Neural cell (in vitro differentiated cells): ENCODE measurements around the gene MAN2C1. TPM values are rescaled to one million over a fixed set of nuclear protein-coding genes. Genes with fewer than 3 reads are reported as not detected.

Experiments used
- H2AFZ ChIP-seq: fragments of 200-600, 300-800 bp; sonication (generic), shearing (Covaris generic); 2 replicates; pipeline ENCODE4 v1.6.0; 2014; ENCODE audit warnings: low read depth, mild to moderate bottlenecking, antibody characterized with exemption, low read length, moderate library complexity
- H3F3A ChIP-seq: fragments of 200-600 bp; shearing (Covaris generic); 2 replicates; pipeline ENCODE4 v1.6.1; 2016; ENCODE audit warnings: mild to moderate bottlenecking, moderate library complexity, mixed read lengths, antibody characterized with exemption, low read length; ENCODE audit not compliant: insufficient read depth, poor library complexity, severe bottlenecking
- H3K27ac ChIP-seq: fragments of 200-600, 300-800 bp; sonication (generic), shearing (Covaris generic); 2 replicates; pipeline ENCODE4 v1.5.1; 2014; ENCODE audit warnings: mild to moderate bottlenecking, low read length, moderate library complexity
- H3K27me3 ChIP-seq: fragments of 300-800, 200-600 bp; sonication (generic), shearing (Covaris generic); 2 replicates; pipeline ENCODE4 v1.6.0; 2014; ENCODE audit warnings: mild to moderate bottlenecking, low read depth, low read length, moderate library complexity; ENCODE audit not compliant: insufficient read depth
- H3K36me3 ChIP-seq: fragments of 300-800, 200-600 bp; sonication (generic), shearing (Covaris generic); 2 replicates; pipeline ENCODE4 v1.5.1; 2014; ENCODE audit warnings: mild to moderate bottlenecking, antibody characterized with exemption, low read length, moderate library complexity; ENCODE audit not compliant: insufficient read depth
- H3K4me2 ChIP-seq: fragments of 300-800, 200-600 bp; sonication (generic), shearing (Covaris generic); 2 replicates; pipeline ENCODE4 v1.6.0; 2014; ENCODE audit warnings: mild to moderate bottlenecking, low read length
- H3K4me3 ChIP-seq: fragments of 300-800, 200-600 bp; sonication (generic), shearing (Covaris generic); 2 replicates; pipeline ENCODE4 v1.5.1; 2014; ENCODE audit warnings: mild to moderate bottlenecking, low read length, moderate library complexity
- H3K79me2 ChIP-seq: fragments of 200-600 bp; shearing (Covaris generic); replicated peaks from 2 replicates; pipeline ENCODE4 v1.6.0; 2014; ENCODE audit warnings: mild to moderate bottlenecking, low read length, moderate library complexity; ENCODE audit not compliant: insufficient read depth
- H3K9ac ChIP-seq: fragments of 300-800, 200-600 bp; sonication (generic), shearing (Covaris generic); 2 replicates; pipeline ENCODE4 v1.6.1; 2016; ENCODE audit warnings: mild to moderate bottlenecking, low read length, mixed read lengths
- H3K9me2 ChIP-seq: fragments of 200-600 bp; shearing (Covaris generic); 2 replicates; pipeline ENCODE4 v1.6.1; 2016; ENCODE audit warnings: mild to moderate bottlenecking, low read length, mixed read lengths; ENCODE audit not compliant: insufficient read depth
- H3K9me3 ChIP-seq: fragments of 200-600, 300-800 bp; sonication (generic), shearing (Covaris generic); 2 replicates; pipeline ENCODE4 v1.6.1; 2016; ENCODE audit warnings: mild to moderate bottlenecking, mixed run types, low read length, moderate library complexity, mixed read lengths
- H4K20me1 ChIP-seq: fragments of 200-600 bp; shearing (Covaris generic); 2 replicates; pipeline ENCODE4 v1.6.1; 2016; ENCODE audit warnings: mild to moderate bottlenecking, mixed run types; ENCODE audit not compliant: insufficient read depth
- CTCF ChIP-seq: fragments of 450-650 bp; IDR thresholded peaks from 2 replicates; pipeline ENCODE4 v1.5.1; 2014; ENCODE audit warnings: antibody characterized with exemption, mild to moderate bottlenecking, moderate library complexity; ENCODE audit not compliant: poor library complexity, severe bottlenecking
- EP300 ChIP-seq: fragments of 450-650 bp; conservative IDR thresholded peaks from 2 replicates; pipeline ENCODE4 v1.6.1; 2014; ENCODE audit warnings: antibody characterized with exemption, mild to moderate bottlenecking, moderate library complexity; ENCODE audit not compliant: poor library complexity, severe bottlenecking
- MXI1 ChIP-seq: fragments of 450-650 bp; conservative IDR thresholded peaks from 2 replicates; pipeline ENCODE4 v1.6.1; 2014; ENCODE audit warnings: antibody characterized with exemption, mild to moderate bottlenecking; ENCODE audit not compliant: poor library complexity, severe bottlenecking
- POLR2AphosphoS5 ChIP-seq: IDR thresholded peaks from 2 replicates; pipeline ENCODE4 v1.6.1; 2012
- RAD21 ChIP-seq: fragments of 450-650 bp; conservative IDR thresholded peaks from 2 replicates; pipeline ENCODE4 v1.6.1; 2014; ENCODE audit warnings: antibody characterized with exemption, mild to moderate bottlenecking, moderate library complexity
- REST ChIP-seq: IDR thresholded peaks from 2 replicates; pipeline ENCODE4 v1.6.1; 2012; ENCODE audit warnings: borderline replicate concordance
- SMC3 ChIP-seq: fragments of 450-650 bp; conservative IDR thresholded peaks from 2 replicates; pipeline ENCODE4 v1.6.1; 2014; ENCODE audit warnings: antibody characterized with exemption, mild to moderate bottlenecking, moderate library complexity; ENCODE audit not compliant: poor library complexity
- polyA plus RNA-seq: library from polyadenylated mRNA; depleted of rRNA; stranded (reverse); fragments of >200 nt; gene quantifications from 2 replicates; pipeline ENCODE4 v1.2.3, GENCODE V29; 2014

Gene MAN2C1
- polyA plus RNA-seq, 1 donor from 2014 or later, result 261 TPM

- H3K9me2 ChIP-seq, result no peaks in the 10 kb centered on the region
- no peaks in the 10 kb centered on the region for H3K27me3 ChIP-seq
- H3K9me3 ChIP-seq, result no peaks in the 10 kb centered on the region
- no peak overlapping the region for H3K27ac ChIP-seq
- no peak overlapping the region for H3K4me3 ChIP-seq
- no peaks in the 10 kb centered on the region for H3K79me2 ChIP-seq
- H3K9ac ChIP-seq, result no peak overlapping the region
- H2AFZ ChIP-seq, result no peak overlapping the region
- H4K20me1 ChIP-seq, result no peaks in the 10 kb centered on the region
- no peaks in the 10 kb centered on the region for H3F3A ChIP-seq
- H3K4me2 ChIP-seq, result no peak overlapping the region
- peaks cover 5% of the 10 kb centered on the region for H3K36me3 ChIP-seq
- no peak for TF ChIP-seq CTCF
Observed at GRCh38 chr15:75403892-75404291, 35.5 kb upstream of the MAN2C1 start.

- Histone ChIP-seq H4K20me1 (no peaks in the 10 kb centered on the region), H3K9me3 (no peaks in the 10 kb centered on the region), H3K9me2 (no peaks in the 10 kb centered on the region), H3K9ac (no peak overlapping the region), H3K27me3 (no peaks in the 10 kb centered on the region), H3K27ac (no peak overlapping the region), H2AFZ (no peak overlapping the region), H3F3A (no peaks in the 10 kb centered on the region), H3K4me2 (no peak overlapping the region), H3K4me3 (no peak overlapping the region), H3K79me2 (no peaks in the 10 kb centered on the region), H3K36me3 (no peaks in the 10 kb centered on the region)
- TF ChIP-seq REST, result no peak
- no peak for TF ChIP-seq POLR2AphosphoS5
- no peak for TF ChIP-seq MXI1
- TF ChIP-seq SMC3, result no peak
- no peak for TF ChIP-seq EP300
- no peak for TF ChIP-seq RAD21
- no peak for TF ChIP-seq CTCF
Observed at GRCh38 chr15:75397494-75397893, 29.1 kb upstream of the MAN2C1 start.
